ENCODE measurements around the gene CRTC2. TPM values are rescaled to one million over a fixed set of nuclear protein-coding genes. Genes with fewer than 3 reads are reported as not detected.

Gene CRTC2
- total and polyA plus RNA-seq, 9 of the 15 experiments (the other 6 are each of a cell fraction or from before 2014, with no cell fraction given), result 2.7 to 26.4 (median 10.2) TPM

- TF ChIP-seq SP1 (CRISPR knock-in tag; IDR thresholded peaks at IDR 0.05), result 0 out of 2 replicates have a peak, but pooled peaks have one; percentile 10
These were observed 20.0 kb upstream of the CRTC2 start (continued) for GRCh38 chr1:153978274-153978909.

DNA sequence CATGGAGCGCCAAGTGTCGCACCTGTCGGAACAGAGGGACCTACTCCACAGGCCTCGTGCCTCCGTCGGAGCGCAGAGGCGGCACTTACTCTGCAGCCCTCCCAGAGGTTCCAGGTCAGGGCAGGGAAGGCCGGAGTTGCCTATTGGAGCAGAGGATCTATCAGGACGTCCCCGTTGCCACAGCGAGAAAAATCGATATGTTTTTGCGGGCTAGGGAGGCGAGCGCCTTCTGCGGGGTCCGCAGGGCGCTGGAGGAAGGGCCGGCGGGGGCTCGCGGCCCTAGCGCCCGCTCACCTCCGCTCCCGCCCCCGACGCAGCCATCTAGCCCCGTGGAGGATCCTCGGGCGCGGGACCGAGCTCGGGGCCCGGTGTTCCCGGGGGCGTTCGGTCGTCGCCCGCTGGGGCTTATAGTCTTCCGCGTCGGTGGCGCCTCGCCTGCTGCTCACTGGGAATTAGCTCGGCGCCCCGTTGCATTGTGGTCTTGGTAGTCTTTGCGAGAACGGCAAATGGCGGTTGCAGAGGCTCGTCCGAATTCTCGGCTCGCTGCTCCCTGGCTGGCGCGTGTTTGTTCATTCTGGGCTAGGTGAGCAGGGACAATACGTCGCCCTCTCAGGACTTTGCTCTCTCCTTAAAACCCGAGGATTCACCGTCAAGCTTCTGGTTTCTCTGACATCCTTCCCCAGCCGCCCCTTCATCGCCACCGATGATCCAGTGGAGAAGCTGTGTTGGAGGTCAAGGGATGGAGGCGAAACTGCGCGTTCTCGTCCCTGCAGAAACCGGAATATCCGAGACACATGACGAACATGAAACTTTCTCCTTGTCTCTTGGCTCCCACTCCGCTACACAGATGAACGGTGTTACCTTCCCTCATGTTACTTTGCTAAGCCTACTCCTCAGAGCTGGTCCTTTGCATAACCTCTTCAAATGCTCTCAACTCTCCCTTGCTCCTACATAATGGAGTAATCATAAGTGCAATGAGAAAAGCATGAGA lies 19.1 kb upstream of the CRTC2 start, which contains the start of gene JTB:
JTB (minus strand) TSS at position 425 of the 991 bp plus-strand sequence; CDS start at position 3, 422 bp downstream.
- WGBS (ENCODE audit: insufficient coverage, low coverage, missing lambda C conversion rate), result under 1% methylated on average over 62 of the region's 75 CpGs
- TSS peak; percentile 91 for BruUV-seq (replicated peaks)
- intact Hi-C loops (cut with micrococcal nuclease), result loop anchor here (2.0 kb wide), 1 partner anchor 55 kb away; the partner anchor contains the start of gene GATAD2B
- in situ Hi-C loops (cut with MboI), result no loop called here
- Histone ChIP-seq H4K20me1 (replicated peaks; ENCODE audit: control insufficient read depth, insufficient read depth, low read length) (no peaks in the 10 kb centered on the region), H3K4me1 (replicated peaks in 1 of 2; ENCODE audit: control insufficient read depth in 2 of 2, insufficient read depth in 2 of 2, low read length in 2 of 2) (peaks cover 13 to 17% of the 10 kb centered on the region in 2 experiments; a peak in 4 of 5 replicates), H3K4me2 (ENCODE audit: insufficient read depth, low read length) (peak within 1 kb of the TSS; percentile 99), H3K9me3 (replicated peaks; ENCODE audit: control insufficient read depth, insufficient read depth, low read depth, low read length) (no peaks in the 10 kb centered on the region), H3K36me3 (ENCODE audit: control insufficient read depth, insufficient read depth, low read length) (peaks cover 45% of the 10 kb centered on the region), H3K9me1 (ENCODE audit: control insufficient read depth, insufficient read depth, low read length) (no peaks in the 10 kb centered on the region), H3K27me3 (ENCODE audit: control insufficient read depth in 2 of 2, insufficient read depth in 2 of 2, low read length in 2 of 2) (no peaks in the 10 kb centered on the region), H3K9ac (ENCODE audit: insufficient read depth in 1 of 2, low read depth in 2 of 2, low read length in 2 of 2) (peak within 1 kb of the TSS; percentile 98 to 100), H3K27ac (ENCODE audit: extremely low read depth, low read depth, low read length) (peak within 1 kb of the TSS; percentile 91), H3K4me3 (peak within 1 kb of the TSS; percentile 84), H3K79me2 (ENCODE audit: control insufficient read depth, insufficient read depth, low read length) (peaks cover 42% of the 10 kb centered on the region), H2AFZ (ENCODE audit: low read depth, low read length) (peak within 1 kb of the TSS; percentile 89)
- DNase-seq (ENCODE audit: extremely low read depth in 1 of 4, low spot score in 3 of 4) (peak; percentile 83 to 93 (median 84)), FAIRE-seq (peak; percentile 70), ATAC-seq (peak; percentile 90)
- POLR2A ChIA-PET, result interaction anchor here (0.6 to 7.1 kb wide), 22 partner anchors 9 to 375 kb away, joined by 3 to 104 read pairs (median 4); partner anchors contain the start of genes CREB3L4, CRTC2, DENND4B and RAB13
- CTCF ChIA-PET (ENCODE audit: low intra/inter-chr PET ratio), result no interaction called here
- TF ChIP-seq, protein P1, sequence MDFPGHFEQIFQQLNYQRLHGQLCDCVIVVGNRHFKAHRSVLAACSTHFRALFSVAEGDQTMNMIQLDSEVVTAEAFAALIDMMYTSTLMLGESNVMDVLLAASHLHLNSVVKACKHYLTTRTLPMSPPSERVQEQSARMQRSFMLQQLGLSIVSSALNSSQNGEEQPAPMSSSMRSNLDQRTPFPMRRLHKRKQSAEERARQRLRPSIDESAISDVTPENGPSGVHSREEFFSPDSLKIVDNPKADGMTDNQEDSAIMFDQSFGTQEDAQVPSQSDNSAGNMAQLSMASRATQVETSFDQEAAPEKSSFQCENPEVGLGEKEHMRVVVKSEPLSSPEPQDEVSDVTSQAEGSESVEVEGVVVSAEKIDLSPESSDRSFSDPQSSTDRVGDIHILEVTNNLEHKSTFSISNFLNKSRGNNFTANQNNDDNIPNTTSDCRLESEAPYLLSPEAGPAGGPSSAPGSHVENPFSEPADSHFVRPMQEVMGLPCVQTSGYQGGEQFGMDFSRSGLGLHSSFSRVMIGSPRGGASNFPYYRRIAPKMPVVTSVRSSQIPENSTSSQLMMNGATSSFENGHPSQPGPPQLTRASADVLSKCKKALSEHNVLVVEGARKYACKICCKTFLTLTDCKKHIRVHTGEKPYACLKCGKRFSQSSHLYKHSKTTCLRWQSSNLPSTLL (IDR thresholded peaks at IDR 0.05), result no peak
- TF ChIP-seq ZNF124 (CRISPR knock-in tag; IDR thresholded peaks at IDR 0.05) (no peak), PTRF (tag; IDR thresholded peaks at IDR 0.05) (no peak), CLOCK (CRISPR knock-in tag; IDR thresholded peaks at IDR 0.05; ENCODE audit: borderline replicate concordance) (no peak), POU5F1 (IDR thresholded peaks at IDR 0.05; ENCODE audit: borderline replicate concordance, low read depth, low read length, partially characterized antibody) (no peak), LCOR (CRISPR knock-in tag; IDR thresholded peaks at IDR 0.05) (0 out of 2 replicates have a peak, but pooled peaks have one; percentile 36)
- TF ChIP-seq, protein P2, sequence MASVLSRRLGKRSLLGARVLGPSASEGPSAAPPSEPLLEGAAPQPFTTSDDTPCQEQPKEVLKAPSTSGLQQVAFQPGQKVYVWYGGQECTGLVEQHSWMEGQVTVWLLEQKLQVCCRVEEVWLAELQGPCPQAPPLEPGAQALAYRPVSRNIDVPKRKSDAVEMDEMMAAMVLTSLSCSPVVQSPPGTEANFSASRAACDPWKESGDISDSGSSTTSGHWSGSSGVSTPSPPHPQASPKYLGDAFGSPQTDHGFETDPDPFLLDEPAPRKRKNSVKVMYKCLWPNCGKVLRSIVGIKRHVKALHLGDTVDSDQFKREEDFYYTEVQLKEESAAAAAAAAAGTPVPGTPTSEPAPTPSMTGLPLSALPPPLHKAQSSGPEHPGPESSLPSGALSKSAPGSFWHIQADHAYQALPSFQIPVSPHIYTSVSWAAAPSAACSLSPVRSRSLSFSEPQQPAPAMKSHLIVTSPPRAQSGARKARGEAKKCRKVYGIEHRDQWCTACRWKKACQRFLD (CRISPR knock-in tag; IDR thresholded peaks at IDR 0.05), result no peak
- TF ChIP-seq, protein P3, sequence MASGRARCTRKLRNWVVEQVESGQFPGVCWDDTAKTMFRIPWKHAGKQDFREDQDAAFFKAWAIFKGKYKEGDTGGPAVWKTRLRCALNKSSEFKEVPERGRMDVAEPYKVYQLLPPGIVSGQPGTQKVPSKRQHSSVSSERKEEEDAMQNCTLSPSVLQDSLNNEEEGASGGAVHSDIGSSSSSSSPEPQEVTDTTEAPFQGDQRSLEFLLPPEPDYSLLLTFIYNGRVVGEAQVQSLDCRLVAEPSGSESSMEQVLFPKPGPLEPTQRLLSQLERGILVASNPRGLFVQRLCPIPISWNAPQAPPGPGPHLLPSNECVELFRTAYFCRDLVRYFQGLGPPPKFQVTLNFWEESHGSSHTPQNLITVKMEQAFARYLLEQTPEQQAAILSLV (tag; IDR thresholded peaks at IDR 0.05), result no peak

All from K562 (cell line).